Neural cell (in vitro differentiated cells): Measurements from ENCODE around the gene FOXP4. TPM values are rescaled to one million over a fixed set of nuclear protein-coding genes. Genes with fewer than 3 reads are reported as not detected.

Experiments used
- H2AFZ ChIP-seq: fragments of 200-600, 300-800 bp; sonication (generic), shearing (Covaris generic); 2 replicates; pipeline ENCODE4 v1.6.0; 2014; ENCODE audit warnings: low read depth, mild to moderate bottlenecking, antibody characterized with exemption, low read length, moderate library complexity
- H3F3A ChIP-seq: fragments of 200-600 bp; shearing (Covaris generic); 2 replicates; pipeline ENCODE4 v1.6.1; 2016; ENCODE audit warnings: mild to moderate bottlenecking, moderate library complexity, mixed read lengths, antibody characterized with exemption, low read length; ENCODE audit not compliant: insufficient read depth, poor library complexity, severe bottlenecking
- H3K27ac ChIP-seq: fragments of 200-600, 300-800 bp; sonication (generic), shearing (Covaris generic); 2 replicates; pipeline ENCODE4 v1.5.1; 2014; ENCODE audit warnings: mild to moderate bottlenecking, low read length, moderate library complexity
- H3K27me3 ChIP-seq: fragments of 300-800, 200-600 bp; sonication (generic), shearing (Covaris generic); 2 replicates; pipeline ENCODE4 v1.6.0; 2014; ENCODE audit warnings: mild to moderate bottlenecking, low read depth, low read length, moderate library complexity; ENCODE audit not compliant: insufficient read depth
- H3K36me3 ChIP-seq: fragments of 300-800, 200-600 bp; sonication (generic), shearing (Covaris generic); 2 replicates; pipeline ENCODE4 v1.5.1; 2014; ENCODE audit warnings: mild to moderate bottlenecking, antibody characterized with exemption, low read length, moderate library complexity; ENCODE audit not compliant: insufficient read depth
- H3K4me2 ChIP-seq: fragments of 300-800, 200-600 bp; sonication (generic), shearing (Covaris generic); 2 replicates; pipeline ENCODE4 v1.6.0; 2014; ENCODE audit warnings: mild to moderate bottlenecking, low read length
- H3K4me3 ChIP-seq: fragments of 300-800, 200-600 bp; sonication (generic), shearing (Covaris generic); 2 replicates; pipeline ENCODE4 v1.5.1; 2014; ENCODE audit warnings: mild to moderate bottlenecking, low read length, moderate library complexity
- H3K79me2 ChIP-seq: fragments of 200-600 bp; shearing (Covaris generic); replicated peaks from 2 replicates; pipeline ENCODE4 v1.6.0; 2014; ENCODE audit warnings: mild to moderate bottlenecking, low read length, moderate library complexity; ENCODE audit not compliant: insufficient read depth
- H3K9ac ChIP-seq: fragments of 300-800, 200-600 bp; sonication (generic), shearing (Covaris generic); 2 replicates; pipeline ENCODE4 v1.6.1; 2016; ENCODE audit warnings: mild to moderate bottlenecking, low read length, mixed read lengths
- H3K9me2 ChIP-seq: fragments of 200-600 bp; shearing (Covaris generic); 2 replicates; pipeline ENCODE4 v1.6.1; 2016; ENCODE audit warnings: mild to moderate bottlenecking, low read length, mixed read lengths; ENCODE audit not compliant: insufficient read depth
- H3K9me3 ChIP-seq: fragments of 200-600, 300-800 bp; sonication (generic), shearing (Covaris generic); 2 replicates; pipeline ENCODE4 v1.6.1; 2016; ENCODE audit warnings: mild to moderate bottlenecking, mixed run types, low read length, moderate library complexity, mixed read lengths
- H4K20me1 ChIP-seq: fragments of 200-600 bp; shearing (Covaris generic); 2 replicates; pipeline ENCODE4 v1.6.1; 2016; ENCODE audit warnings: mild to moderate bottlenecking, mixed run types; ENCODE audit not compliant: insufficient read depth
- CTCF ChIP-seq: fragments of 450-650 bp; IDR thresholded peaks from 2 replicates; pipeline ENCODE4 v1.5.1; 2014; ENCODE audit warnings: antibody characterized with exemption, mild to moderate bottlenecking, moderate library complexity; ENCODE audit not compliant: poor library complexity, severe bottlenecking
- EP300 ChIP-seq: fragments of 450-650 bp; conservative IDR thresholded peaks from 2 replicates; pipeline ENCODE4 v1.6.1; 2014; ENCODE audit warnings: antibody characterized with exemption, mild to moderate bottlenecking, moderate library complexity; ENCODE audit not compliant: poor library complexity, severe bottlenecking
- EZH2 ChIP-seq: fragments of 200-600, 300-800 bp; shearing (Covaris generic), sonication (generic); IDR thresholded peaks from 2 replicates; pipeline ENCODE4 v1.6.1; 2014; ENCODE audit warnings: antibody characterized with exemption, low read length, borderline replicate concordance, mild to moderate bottlenecking; ENCODE audit not compliant: insufficient read depth, poor library complexity, severe bottlenecking
- MXI1 ChIP-seq: fragments of 450-650 bp; conservative IDR thresholded peaks from 2 replicates; pipeline ENCODE4 v1.6.1; 2014; ENCODE audit warnings: antibody characterized with exemption, mild to moderate bottlenecking; ENCODE audit not compliant: poor library complexity, severe bottlenecking
- POLR2AphosphoS5 ChIP-seq: IDR thresholded peaks from 2 replicates; pipeline ENCODE4 v1.6.1; 2012
- RAD21 ChIP-seq: fragments of 450-650 bp; conservative IDR thresholded peaks from 2 replicates; pipeline ENCODE4 v1.6.1; 2014; ENCODE audit warnings: antibody characterized with exemption, mild to moderate bottlenecking, moderate library complexity
- SMC3 ChIP-seq: fragments of 450-650 bp; conservative IDR thresholded peaks from 2 replicates; pipeline ENCODE4 v1.6.1; 2014; ENCODE audit warnings: antibody characterized with exemption, mild to moderate bottlenecking, moderate library complexity; ENCODE audit not compliant: poor library complexity
- TAF1 ChIP-seq: IDR thresholded peaks from 2 replicates; pipeline ENCODE4 v1.6.1; 2012; ENCODE audit warnings: low read depth
- polyA plus RNA-seq: library from polyadenylated mRNA; depleted of rRNA; stranded (reverse); fragments of >200 nt; gene quantifications from 2 replicates; pipeline ENCODE4 v1.2.3, GENCODE V29; 2014
- TF ChIP-seq, protein P1 (sequence below): IDR thresholded peaks from 2 replicates; pipeline ENCODE4 v1.6.1; 2012; ENCODE audit warnings: borderline replicate concordance

The FOXP4 gene
- polyA plus RNA-seq, 1 donor from 2014 or later, result 7.1 TPM

GRCh38 chr6:41546475-41546865 is 289 bp downstream of the FOXP4 start:
- Histone ChIP-seq H3K9me2 (no peaks in the 10 kb centered on the region), H3K27me3 (peaks cover 13% of the 10 kb centered on the region), H3K9me3 (no peaks in the 10 kb centered on the region), H3K4me3 (peak overlapping the region; percentile 93), H3K36me3 (no peaks in the 10 kb centered on the region), H2AFZ (no peak overlapping the region), H3K4me2 (no peak overlapping the region), H3F3A (no peaks in the 10 kb centered on the region), H3K27ac (no peak overlapping the region), H3K79me2 (peaks cover 48% of the 10 kb centered on the region), H4K20me1 (peaks cover 30% of the 10 kb centered on the region), H3K9ac (peak overlapping the region; percentile 80)
- TF ChIP-seq RAD21, result no peak
- no peak for TF ChIP-seq EP300
- no peak for TF ChIP-seq EZH2
- no peak for TF ChIP-seq CTCF
- no peak for TF ChIP-seq MXI1
- no peak for TF ChIP-seq SMC3
- TF ChIP-seq, protein P1, sequence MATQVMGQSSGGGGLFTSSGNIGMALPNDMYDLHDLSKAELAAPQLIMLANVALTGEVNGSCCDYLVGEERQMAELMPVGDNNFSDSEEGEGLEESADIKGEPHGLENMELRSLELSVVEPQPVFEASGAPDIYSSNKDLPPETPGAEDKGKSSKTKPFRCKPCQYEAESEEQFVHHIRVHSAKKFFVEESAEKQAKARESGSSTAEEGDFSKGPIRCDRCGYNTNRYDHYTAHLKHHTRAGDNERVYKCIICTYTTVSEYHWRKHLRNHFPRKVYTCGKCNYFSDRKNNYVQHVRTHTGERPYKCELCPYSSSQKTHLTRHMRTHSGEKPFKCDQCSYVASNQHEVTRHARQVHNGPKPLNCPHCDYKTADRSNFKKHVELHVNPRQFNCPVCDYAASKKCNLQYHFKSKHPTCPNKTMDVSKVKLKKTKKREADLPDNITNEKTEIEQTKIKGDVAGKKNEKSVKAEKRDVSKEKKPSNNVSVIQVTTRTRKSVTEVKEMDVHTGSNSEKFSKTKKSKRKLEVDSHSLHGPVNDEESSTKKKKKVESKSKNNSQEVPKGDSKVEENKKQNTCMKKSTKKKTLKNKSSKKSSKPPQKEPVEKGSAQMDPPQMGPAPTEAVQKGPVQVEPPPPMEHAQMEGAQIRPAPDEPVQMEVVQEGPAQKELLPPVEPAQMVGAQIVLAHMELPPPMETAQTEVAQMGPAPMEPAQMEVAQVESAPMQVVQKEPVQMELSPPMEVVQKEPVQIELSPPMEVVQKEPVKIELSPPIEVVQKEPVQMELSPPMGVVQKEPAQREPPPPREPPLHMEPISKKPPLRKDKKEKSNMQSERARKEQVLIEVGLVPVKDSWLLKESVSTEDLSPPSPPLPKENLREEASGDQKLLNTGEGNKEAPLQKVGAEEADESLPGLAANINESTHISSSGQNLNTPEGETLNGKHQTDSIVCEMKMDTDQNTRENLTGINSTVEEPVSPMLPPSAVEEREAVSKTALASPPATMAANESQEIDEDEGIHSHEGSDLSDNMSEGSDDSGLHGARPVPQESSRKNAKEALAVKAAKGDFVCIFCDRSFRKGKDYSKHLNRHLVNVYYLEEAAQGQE, result no peak
- no peak for TF ChIP-seq POLR2AphosphoS5
- TF ChIP-seq TAF1, result no peak

DNA sequence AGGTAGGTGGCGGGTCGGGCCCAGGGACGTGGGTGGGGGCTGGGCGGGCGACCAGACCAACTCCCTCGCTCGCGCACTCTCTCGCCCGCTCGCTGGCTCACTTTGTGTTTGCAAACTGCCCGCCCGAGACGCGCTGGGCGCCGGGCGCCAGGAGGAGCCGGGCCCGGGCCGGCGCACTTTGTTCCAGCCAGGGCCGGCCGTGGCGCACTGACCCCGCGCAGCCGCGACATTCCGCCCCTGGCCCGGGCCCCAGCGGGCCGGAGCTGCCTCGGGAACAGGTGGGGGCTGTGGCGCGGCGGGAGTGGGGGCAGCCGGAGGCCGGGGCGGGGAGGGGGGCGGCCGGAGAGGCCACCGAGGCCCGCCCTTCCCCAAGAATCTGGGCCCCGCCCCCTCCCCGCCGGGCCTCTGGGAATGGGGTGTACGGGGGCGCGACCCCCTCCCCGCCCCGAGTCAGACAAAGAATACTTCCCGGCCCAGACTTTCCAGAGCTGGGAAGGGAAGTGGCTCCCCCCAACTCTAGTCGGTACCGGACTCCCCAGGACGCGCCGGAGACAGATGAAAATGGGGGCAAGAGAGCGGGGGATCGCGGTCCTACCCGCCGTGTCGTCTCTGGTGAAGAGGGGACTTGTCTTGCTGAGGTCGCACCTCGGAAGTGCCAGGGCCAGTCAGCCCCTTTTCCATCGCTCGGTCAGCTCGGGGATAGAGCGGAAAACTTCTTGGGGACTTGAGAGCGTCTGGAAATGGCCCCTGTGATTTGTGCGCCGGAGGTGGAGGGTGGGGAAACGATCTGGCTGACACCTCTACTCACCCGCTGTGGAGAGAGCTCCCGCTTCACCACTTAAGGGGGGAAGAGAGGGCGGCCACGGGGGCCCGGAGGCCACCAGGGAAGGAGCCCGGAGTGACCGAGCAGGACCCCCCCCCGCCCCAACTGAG is 951 bp downstream of the FOXP4 start:
- Histone ChIP-seq H3K27me3 (peaks cover 13% of the 10 kb centered on the region), H3K79me2 (peaks cover 54% of the 10 kb centered on the region), H3K9me2 (no peaks in the 10 kb centered on the region), H3F3A (no peaks in the 10 kb centered on the region), H2AFZ (no peak overlapping the region), H4K20me1 (peaks cover 35% of the 10 kb centered on the region), H3K9me3 (no peaks in the 10 kb centered on the region), H3K4me3 (peak overlapping the region; percentile 93), H3K9ac (peak overlapping the region; percentile 80), H3K36me3 (no peaks in the 10 kb centered on the region), H3K27ac (peak overlapping the region; percentile 70), H3K4me2 (peak overlapping the region; percentile 76)
- TF ChIP-seq RAD21 (peak; percentile 11), TAF1 (no peak), SMC3 (peak; percentile 29)
